GM12878 (cell line): ENCODE measurements around the gene VWA3A. TPM values are rescaled to one million over a fixed set of nuclear protein-coding genes. Genes with fewer than 3 reads are reported as not detected.

ENCODE experiments used
- ATAC-seq: fragments of 200-7000 bp; cut with Tn5 transposase; 3 replicates; pipeline ENCODE4 v1.9.1; 2020; ENCODE audit warnings: mild to moderate bottlenecking, moderate library complexity
- BruUV-seq: library from RNA; stranded (reverse); fragments of 400-500 nt; replicated peaks from 2 replicates; lab custom pipeline; 2021; lab: Mats Ljungman, UMichigan
- CTCF ChIA-PET: fragments of 300-600 bp; sonication (Branson Sonifier 250); formaldehyde crosslinking; extraction: SDS; loops from one replicate; lab custom pipeline; 2021; ENCODE audit warnings: inconsistent platforms; lab: Yijun Ruan, JAX
- POLR2A ChIA-PET: fragments of 350-600 bp; formaldehyde crosslinking; extraction: SDS; loops from one replicate; lab custom pipeline; 2021; ENCODE audit warnings: inconsistent platforms; lab: Charles Lee
- RAD21 ChIA-PET: fragments of 300-600 bp; sonication (Branson Sonifier 250); formaldehyde crosslinking; loops from one replicate; lab custom pipeline; 2023; ENCODE audit warnings: antibody characterized with exemption; ENCODE audit not compliant: unreplicated experiment; lab: Charles Lee
- SMC1A ChIA-PET: fragments of 300-600 bp; sonication (Branson Sonifier 250); formaldehyde crosslinking; loops from one replicate; lab custom pipeline; 2023; ENCODE audit not compliant: unreplicated experiment, uncharacterized antibody; lab: Charles Lee
- DNase-seq: peaks from one replicate; pipeline ENCODE4 v3.0.0-alpha.2; 2011; ENCODE audit warnings: low read depth, low spot score
- FAIRE-seq: peaks from 3 replicates; lab custom pipeline; 2011; peaks lifted over from hg19 to GRCh38; lab: Jason Lieb, UNC
- H2AFZ ChIP-seq: 2 replicates; pipeline ENCODE4 v1.6.0; 2011; ENCODE audit warnings: low read depth, low read length, control low read depth; ENCODE audit not compliant: control insufficient read depth
- H3K27ac ChIP-seq: 2 replicates; pipeline ENCODE4 v1.5.1; 2011; ENCODE audit warnings: control low read depth; ENCODE audit not compliant: control insufficient read depth, insufficient read depth
- H3K27me3 ChIP-seq, 2 experiments: replicated peaks in 1 of 2; 2 replicates each; pipeline versions ENCODE4 v1.6.0 to v1.6.1; 2011; ENCODE audit warnings: low read length in 1 of 2; ENCODE audit not compliant: control insufficient read depth in 2 of 2, insufficient read depth in 2 of 2
- H3K36me3 ChIP-seq, 2 experiments: 2 replicates each; pipeline ENCODE4 v1.5.1; 2011; ENCODE audit warnings: low read length in 1 of 2; ENCODE audit not compliant: control insufficient read depth in 2 of 2, insufficient read depth in 2 of 2
- H3K4me1 ChIP-seq: 2 replicates; pipeline ENCODE4 v1.6.1; 2011; ENCODE audit warnings: mild to moderate bottlenecking, low read length, moderate library complexity, mixed read lengths; ENCODE audit not compliant: control insufficient read depth, insufficient read depth
- H3K4me2 ChIP-seq: 2 replicates; pipeline ENCODE4 v1.6.0; 2011; ENCODE audit warnings: control low read depth; ENCODE audit not compliant: control insufficient read depth, insufficient read depth
- H3K4me3 ChIP-seq: fragments of 200-600 bp; sonication (generic); 2 replicates; pipeline ENCODE4 v1.5.1; 2016
- H3K79me2 ChIP-seq: 2 replicates; pipeline ENCODE4 v1.6.0; 2011; ENCODE audit warnings: low read length; ENCODE audit not compliant: control insufficient read depth, insufficient read depth
- H3K9ac ChIP-seq: 2 replicates; pipeline ENCODE4 v1.8.0; 2011; ENCODE audit warnings: low read length, control low read depth, mixed read lengths; ENCODE audit not compliant: control insufficient read depth, insufficient read depth
- H3K9me3 ChIP-seq: replicated peaks from 3 replicates; pipeline ENCODE4 v1.5.1; 2011; ENCODE audit warnings: mild to moderate bottlenecking, low read length; ENCODE audit not compliant: control insufficient read depth, insufficient read depth
- H4K20me1 ChIP-seq: 2 replicates; pipeline ENCODE4 v1.6.0; 2011; ENCODE audit not compliant: control insufficient read depth, insufficient read depth
- ATF3 ChIP-seq: IDR thresholded peaks from 2 replicates; pipeline ENCODE4 v1.6.1; 2011; ENCODE audit warnings: low read depth, mild to moderate bottlenecking, low read length, moderate library complexity, borderline replicate concordance; ENCODE audit errors: extremely low read depth
- ATF7 ChIP-seq: fragments of 450-650 bp; IDR thresholded peaks from 2 replicates; pipeline ENCODE4 v1.6.1; 2016; ENCODE audit warnings: low read depth, mild to moderate bottlenecking
- FOXK2 ChIP-seq: fragments of 450-650 bp; IDR thresholded peaks from 2 replicates; pipeline ENCODE4 v1.6.1; 2017; ENCODE audit warnings: mild to moderate bottlenecking, moderate library complexity
- HDAC2 ChIP-seq: fragments of 200-600 bp; sonication (generic); IDR thresholded peaks from 2 replicates; pipeline ENCODE4 v1.6.1; 2017
- MTA3 ChIP-seq: IDR thresholded peaks from 2 replicates; pipeline ENCODE4 v1.6.1; 2012; ENCODE audit warnings: low read length, inconsistent platforms, borderline replicate concordance
- MYC ChIP-seq: IDR thresholded peaks from 2 replicates; pipeline ENCODE4 v1.6.1; 2011; ENCODE audit warnings: mild to moderate bottlenecking, low read length, moderate library complexity, inconsistent platforms; ENCODE audit not compliant: insufficient read depth, insufficient replicate concordance, insufficient read length, severe bottlenecking
- NFYA ChIP-seq: IDR thresholded peaks from 2 replicates; pipeline ENCODE4 v1.6.1; 2011; ENCODE audit warnings: low read depth, mild to moderate bottlenecking, low read length, improper control_type of control experiment, borderline replicate concordance
- NR2C2 ChIP-seq: IDR thresholded peaks from 2 replicates; pipeline ENCODE4 v1.6.1; 2011; ENCODE audit warnings: borderline replicate concordance, low read depth; ENCODE audit not compliant: control insufficient read depth, insufficient read length
- NR2F1 ChIP-seq: fragments of 450-650 bp; conservative IDR thresholded peaks from 2 replicates; pipeline ENCODE4 v1.6.1; 2017; ENCODE audit warnings: mild to moderate bottlenecking
- POLR2A ChIP-seq: IDR thresholded peaks from 2 replicates; pipeline ENCODE4 v1.6.1; 2011; ENCODE audit warnings: low read depth, mild to moderate bottlenecking, low read length
- RELB ChIP-seq: fragments of 450-650 bp; IDR thresholded peaks from 2 replicates; pipeline ENCODE4 v1.6.1; 2017; ENCODE audit warnings: low read depth, mild to moderate bottlenecking, moderate library complexity
- SPI1 ChIP-seq: IDR thresholded peaks from 2 replicates; pipeline ENCODE4 v1.6.1; 2011; ENCODE audit warnings: low read depth, mild to moderate bottlenecking, low read length, moderate library complexity, borderline replicate concordance; ENCODE audit not compliant: insufficient read depth
- STAT3 ChIP-seq: IDR thresholded peaks from 2 replicates; pipeline ENCODE4 v1.6.1; 2011; ENCODE audit warnings: low read depth, low read length, improper control_type of control experiment
- TCF3 ChIP-seq: IDR thresholded peaks from 2 replicates; pipeline ENCODE4 v1.6.1; 2012; ENCODE audit warnings: low read depth, mild to moderate bottlenecking, low read length, borderline replicate concordance; ENCODE audit not compliant: insufficient read depth
- ZBED1 ChIP-seq: IDR thresholded peaks from 2 replicates; pipeline ENCODE4 v1.6.1; 2016; ENCODE audit warnings: borderline replicate concordance
- ZNF207 ChIP-seq: fragments of 450-650 bp; IDR thresholded peaks from 2 replicates; pipeline ENCODE4 v1.6.1; 2014; ENCODE audit warnings: antibody characterized with exemption, mild to moderate bottlenecking, borderline replicate concordance
- ZNF274 ChIP-seq: IDR thresholded peaks from one replicate; pipeline ENCODE4 v1.8.0; 2011; ENCODE audit not compliant: insufficient read length, insufficient read depth
- WGBS: methylation state at CpG from one replicate; pipeline ENCODE4 v1.1.6; 2016; ENCODE audit warnings: low lambda C conversion rate; ENCODE audit not compliant: insufficient replicate concordance, insufficient coverage; ENCODE audit errors: missing lambda C conversion rate; 5-methylcytosine and 5-hydroxymethylcytosine counted together
- in situ Hi-C: fragments of 300-500 bp; cut with MboI; formaldehyde crosslinking; loops from 9 replicates; pipeline ENCODE4 v1.14.3; 2018; ENCODE audit warnings: mixed read lengths
- intact Hi-C: fragments of 100-400 bp; cut with micrococcal nuclease; formaldehyde crosslinking; loops from one replicate; pipeline ENCODE4 v1.14.2; 2022; ENCODE audit not compliant: unreplicated experiment
- polyA plus RNA-seq, 11 experiments: library from polyadenylated mRNA; depleted of rRNA in 4 of 11; unstranded in 6 of 11; stranded (reverse) in 5 of 11; fragments of >200 nt; fragmentation: Nextera tagmentation in 4 of 11; fragmentation: Illumina TruSeq in 1 of 11; extraction: Ambion mirVana in 4 of 11; extraction: Trizol in 1 of 11; gene quantifications; 1 replicate in 1 of 11; 2 replicates in 10 of 11; pipeline versions ENCODE4 v1.2.1 to v1.2.3, GENCODE V29; 2011 to 2016; ENCODE audit warnings: inconsistent platforms in 2 of 11, missing spikeins in 2 of 11, low read depth in 1 of 11
- total RNA-seq, 4 experiments: library from RNA; depleted of rRNA in 3 of 4; stranded (reverse); fragments of >200 nt in 3 of 4; fragmentation: Illumina TruSeq in 1 of 4; extraction: Trizol in 1 of 4; gene quantifications; 2 replicates each; pipeline versions ENCODE4 v1.2.1 to v1.2.3, GENCODE V29; 2013 to 2021
- TF ChIP-seq, protein P1 (sequence below): IDR thresholded peaks from 2 replicates; pipeline ENCODE4 v1.6.1; 2012; ENCODE audit warnings: low read length, inconsistent platforms

VWA3A gene
- total and polyA plus RNA-seq, 10 of the 15 experiments (the other 5 are each of a cell fraction or from before 2014, with no cell fraction given): 0.01 TPM; not detected in 9

- H3K9ac ChIP-seq: no peak overlapping the region
- in situ Hi-C loops: loop anchor here (5.0 kb wide), 1 partner anchor 99 kb away; the partner anchor contains the start of gene POLR3E
- TF ChIP-seq MYC (no peak), HDAC2 (no peak), ATF7 (no peak), NR2F1 (no peak), ZNF274 (no peak), POLR2A (no peak), NFYA (no peak), STAT3 (no peak), ZNF207 (no peak), RELB (no peak), ZBED1 (no peak), ATF3 (no peak), TCF3 (no peak), NR2C2 (no peak), MTA3 (no peak), SPI1 (no peak), FOXK2 (peak; percentile 31; the same call in 1 of the 2 replicates)
- TF ChIP-seq, protein P1, sequence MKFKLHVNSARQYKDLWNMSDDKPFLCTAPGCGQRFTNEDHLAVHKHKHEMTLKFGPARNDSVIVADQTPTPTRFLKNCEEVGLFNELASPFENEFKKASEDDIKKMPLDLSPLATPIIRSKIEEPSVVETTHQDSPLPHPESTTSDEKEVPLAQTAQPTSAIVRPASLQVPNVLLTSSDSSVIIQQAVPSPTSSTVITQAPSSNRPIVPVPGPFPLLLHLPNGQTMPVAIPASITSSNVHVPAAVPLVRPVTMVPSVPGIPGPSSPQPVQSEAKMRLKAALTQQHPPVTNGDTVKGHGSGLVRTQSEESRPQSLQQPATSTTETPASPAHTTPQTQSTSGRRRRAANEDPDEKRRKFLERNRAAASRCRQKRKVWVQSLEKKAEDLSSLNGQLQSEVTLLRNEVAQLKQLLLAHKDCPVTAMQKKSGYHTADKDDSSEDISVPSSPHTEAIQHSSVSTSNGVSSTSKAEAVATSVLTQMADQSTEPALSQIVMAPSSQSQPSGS: no peak
Measured at GRCh38 chr16:22198547-22199293, 106.4 kb downstream of the VWA3A start.

More at GRCh38 chr16:22198547-22199293, 106.4 kb downstream of the VWA3A start:
- SMC1A ChIA-PET: interaction anchor here (3.1 to 9.0 kb wide), 2 partner anchors 10 to 99 kb away, joined by 11 to 86 read pairs; partner anchors contain the start of gene POLR3E
- H3K4me1 ChIP-seq: peaks cover 31% of the 10 kb centered on the region
- no peaks in the 10 kb centered on the region for H3K79me2 ChIP-seq
- H3K4me2 ChIP-seq: peak overlapping the region; percentile 31; the same call in 1 of the 2 replicates
- 43% methylated on average over 7 of the region's 7 CpGs for WGBS
- no peak overlapping the region; the same call in 1 of the 2 replicates for H3K27ac ChIP-seq
- RAD21 ChIA-PET: interaction anchor here (1.3 to 2.6 kb wide), 3 partner anchors 10 to 102 kb away, joined by 4 to 10 read pairs (median 5); no protein-coding TSS in a partner anchor
- no TSS peak for BruUV-seq
- DNase-seq: no peak
- intact Hi-C loops: no loop called here
- peak; percentile 42 for ATAC-seq
- H2AFZ ChIP-seq: peak overlapping the region; percentile 33; the same call in 1 of the 2 replicates
- H3K36me3 ChIP-seq: no peaks in the 10 kb centered on the region
- H3K27me3 ChIP-seq: no peaks in the 10 kb centered on the region
- H4K20me1 ChIP-seq: no peaks in the 10 kb centered on the region
- no peaks in the 10 kb centered on the region for H3K9me3 ChIP-seq
- no peak overlapping the region for H3K4me3 ChIP-seq
- POLR2A ChIA-PET: interaction anchor here (1.2 to 1.5 kb wide), 4 partner anchors 9 to 101 kb away, joined by 3 to 4 read pairs (median 3); no protein-coding TSS in a partner anchor
- FAIRE-seq: no peak
- CTCF ChIA-PET: interaction anchor here (0.6 to 7.8 kb wide), 5 partner anchors 9 to 101 kb away, joined by 3 to 132 read pairs (median 4); partner anchors contain the start of gene POLR3E
